ENCODE measurements around the gene HP1BP3.

The HP1BP3 gene

DNA sequence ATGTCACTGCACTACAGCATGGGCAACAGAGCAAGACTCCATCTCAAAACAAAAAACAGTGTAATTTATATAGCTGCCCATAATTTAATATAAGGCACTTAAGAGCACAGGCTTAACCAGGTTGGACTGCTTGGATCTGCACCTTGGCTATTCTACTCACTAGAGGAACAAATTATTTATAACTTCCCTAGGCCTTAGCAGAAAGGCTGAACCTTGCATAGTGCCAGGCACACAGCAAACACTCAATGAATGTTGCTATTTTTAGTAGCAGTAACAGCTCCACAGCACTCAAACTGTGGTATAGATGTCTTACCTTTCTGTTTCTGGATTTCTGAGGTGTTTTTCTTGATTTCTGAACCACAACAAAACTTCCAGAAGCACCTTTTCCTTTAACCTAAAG lies 19.8 kb downstream of the HP1BP3 start:
- DNase-seq: no peak

GRCh38 chr1:20763417-20763816 lies 23.7 kb downstream of the HP1BP3 start:
- DNase-seq: no peak

- no peak for DNase-seq
These were observed 26.8 kb downstream of the HP1BP3 start for GRCh38 chr1:20760322-20760721.

GRCh38 chr1:20753589-20753988 lies 33.5 kb downstream of the HP1BP3 start:
- DNase-seq: no peak

DNA sequence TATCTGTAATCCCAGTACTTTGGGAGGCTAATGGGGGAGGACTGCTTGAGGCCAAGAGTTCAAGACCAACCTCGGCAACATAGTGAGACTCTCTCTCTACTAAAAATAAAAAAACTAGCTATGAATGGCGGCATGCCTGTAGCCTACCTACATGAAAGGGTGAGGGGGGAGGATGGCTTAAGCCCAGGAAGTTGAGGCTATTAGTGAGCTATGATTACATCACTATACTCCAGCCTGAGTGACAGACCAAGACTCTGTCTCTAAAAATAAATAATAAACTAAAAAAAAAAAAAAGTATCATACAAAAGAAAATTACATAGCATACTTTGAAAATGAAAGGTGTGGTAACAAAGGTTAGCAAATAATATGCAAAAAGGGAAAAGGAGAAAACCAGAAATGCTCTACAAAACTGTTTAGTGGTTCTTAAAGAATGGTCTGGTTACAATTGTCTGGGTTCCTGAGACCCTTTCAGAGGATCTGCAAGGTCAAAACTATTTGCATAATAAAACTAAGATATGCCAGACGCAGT lies 35.6 kb downstream of the HP1BP3 start:
- no peak for DNase-seq

DNA sequence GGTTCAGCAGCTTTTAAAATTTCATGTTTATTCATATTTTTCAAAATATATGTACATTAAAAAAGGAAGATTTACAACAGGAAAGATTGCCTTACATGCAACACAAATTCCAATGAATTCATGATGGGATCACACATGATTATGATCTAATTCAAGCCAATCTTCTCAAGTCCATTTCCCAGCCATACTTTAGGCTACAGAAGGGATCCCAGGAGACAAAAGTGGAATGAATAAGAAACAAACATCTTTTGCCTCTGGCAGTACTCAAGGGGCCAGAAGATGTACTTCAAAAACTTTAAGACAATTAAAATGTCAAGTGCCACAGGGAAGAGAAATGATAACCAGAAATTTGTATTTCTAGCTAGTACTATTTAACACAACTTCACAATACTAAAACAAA lies 44.4 kb downstream of the HP1BP3 start:
- no peak for DNase-seq

GRCh38 chr1:20740781-20741180 lies 46.3 kb downstream of the HP1BP3 start:
- DNase-seq: peak; percentile 74 to 88

GRCh38 chr1:20739225-20739624 lies 47.9 kb downstream of the HP1BP3 start:
- DNase-seq: no peak

- no peak for DNase-seq
These were observed 51.5 kb downstream of the HP1BP3 start for GRCh38 chr1:20735581-20736111.

DNA sequence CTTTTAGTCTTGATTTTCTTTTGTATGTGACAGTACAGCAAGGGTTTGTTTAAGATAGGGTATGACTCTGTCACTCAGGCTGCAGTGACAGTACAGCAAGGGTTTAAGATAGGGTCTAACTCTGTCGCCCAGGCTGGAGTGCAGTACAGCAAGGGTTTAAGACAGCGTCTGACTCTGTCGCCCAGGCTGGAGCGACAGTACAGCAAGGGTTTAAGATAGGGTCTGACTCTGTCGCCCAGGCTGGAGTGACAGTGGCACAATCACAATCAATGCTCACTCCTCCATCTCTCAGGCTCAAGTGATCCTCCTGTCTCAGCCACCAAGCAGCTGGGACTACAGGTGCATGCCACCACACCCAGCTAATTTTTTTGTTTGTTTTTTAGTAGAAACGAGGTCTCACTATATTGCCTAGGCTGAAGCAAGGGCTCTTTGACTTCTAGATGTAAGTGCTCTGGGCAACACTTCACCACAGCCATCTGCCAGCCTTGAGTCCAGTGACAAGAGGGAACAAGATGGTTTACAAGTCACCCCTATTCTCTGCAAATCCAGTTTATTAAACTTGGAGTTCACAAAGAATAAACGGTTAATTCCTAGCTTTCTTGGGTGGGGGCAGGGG lies 53.6 kb downstream of the HP1BP3 start:
- DNase-seq: peak; percentile 64 to 76

DNA sequence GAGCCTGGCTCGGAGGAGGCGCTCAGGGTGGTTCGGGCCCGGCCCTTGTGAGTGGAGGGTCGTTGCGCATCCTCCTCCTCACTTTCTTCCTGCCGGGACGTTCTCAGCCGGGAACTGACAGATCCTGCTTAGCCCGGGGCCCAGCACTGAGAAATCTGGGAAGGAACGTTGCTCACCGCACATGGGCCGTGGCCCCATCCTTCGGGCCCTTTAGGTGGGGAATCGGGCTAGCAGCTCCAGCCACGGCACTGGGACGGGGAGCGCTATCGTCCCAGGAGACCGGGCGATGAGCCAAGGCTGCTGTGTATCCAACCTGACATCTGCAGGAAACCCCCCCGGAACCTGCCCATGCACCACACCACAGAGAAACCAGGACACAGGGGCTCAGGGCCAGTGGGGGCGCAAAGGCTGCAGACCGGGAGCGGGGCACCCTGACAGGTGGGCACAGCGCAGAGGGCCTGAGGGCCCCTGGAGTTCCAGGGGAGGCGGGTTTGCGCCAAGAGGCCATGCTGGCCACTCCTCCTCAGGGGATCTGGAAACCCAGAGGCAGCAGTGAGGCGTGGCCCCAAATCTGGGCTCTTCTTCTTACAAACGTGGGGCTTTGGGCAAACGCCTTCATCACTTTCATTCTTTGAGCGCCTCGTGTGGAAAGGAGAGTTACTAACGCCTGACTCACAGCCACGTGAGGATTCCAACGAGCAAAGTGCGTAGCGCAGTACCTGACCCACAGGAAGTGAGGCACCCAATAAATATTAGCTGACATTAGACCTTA lies 54.3 kb downstream of the HP1BP3 start, which contains the start of gene SH2D5:
Gene SH2D5 (minus strand): TSS at position 116 of the 772 bp plus-strand sequence. CDS start 4,659 bp downstream, outside the sequence.
- DNase-seq: peak; percentile 75 to 82

DNA sequence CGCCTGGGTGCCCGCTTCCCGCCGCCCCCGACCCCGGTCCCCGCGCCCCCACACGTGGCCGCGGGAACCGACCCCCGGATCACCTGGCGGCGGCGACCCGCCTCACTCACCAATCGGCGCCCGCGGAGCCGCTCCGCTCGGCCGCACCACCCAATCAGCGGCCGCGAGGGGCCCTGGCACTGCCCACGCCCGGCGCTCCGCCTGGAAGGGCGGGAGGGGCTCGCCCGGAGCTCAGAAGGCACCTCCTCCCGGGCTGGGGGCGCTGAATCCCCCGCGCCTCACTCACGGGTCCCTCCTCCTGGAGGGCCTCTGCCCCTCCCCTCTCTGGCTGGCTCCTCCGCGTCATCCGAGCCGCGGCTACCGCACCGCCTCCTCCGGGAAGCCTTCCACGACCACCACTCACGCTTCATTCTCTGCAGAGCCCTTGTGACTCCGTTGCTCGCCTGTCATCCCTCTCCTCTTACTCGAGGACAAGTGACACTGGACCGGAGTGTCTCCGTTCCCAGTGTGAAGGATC lies 55.0 kb downstream of the HP1BP3 start:
- DNase-seq: peak; percentile 48 to 78

DNA sequence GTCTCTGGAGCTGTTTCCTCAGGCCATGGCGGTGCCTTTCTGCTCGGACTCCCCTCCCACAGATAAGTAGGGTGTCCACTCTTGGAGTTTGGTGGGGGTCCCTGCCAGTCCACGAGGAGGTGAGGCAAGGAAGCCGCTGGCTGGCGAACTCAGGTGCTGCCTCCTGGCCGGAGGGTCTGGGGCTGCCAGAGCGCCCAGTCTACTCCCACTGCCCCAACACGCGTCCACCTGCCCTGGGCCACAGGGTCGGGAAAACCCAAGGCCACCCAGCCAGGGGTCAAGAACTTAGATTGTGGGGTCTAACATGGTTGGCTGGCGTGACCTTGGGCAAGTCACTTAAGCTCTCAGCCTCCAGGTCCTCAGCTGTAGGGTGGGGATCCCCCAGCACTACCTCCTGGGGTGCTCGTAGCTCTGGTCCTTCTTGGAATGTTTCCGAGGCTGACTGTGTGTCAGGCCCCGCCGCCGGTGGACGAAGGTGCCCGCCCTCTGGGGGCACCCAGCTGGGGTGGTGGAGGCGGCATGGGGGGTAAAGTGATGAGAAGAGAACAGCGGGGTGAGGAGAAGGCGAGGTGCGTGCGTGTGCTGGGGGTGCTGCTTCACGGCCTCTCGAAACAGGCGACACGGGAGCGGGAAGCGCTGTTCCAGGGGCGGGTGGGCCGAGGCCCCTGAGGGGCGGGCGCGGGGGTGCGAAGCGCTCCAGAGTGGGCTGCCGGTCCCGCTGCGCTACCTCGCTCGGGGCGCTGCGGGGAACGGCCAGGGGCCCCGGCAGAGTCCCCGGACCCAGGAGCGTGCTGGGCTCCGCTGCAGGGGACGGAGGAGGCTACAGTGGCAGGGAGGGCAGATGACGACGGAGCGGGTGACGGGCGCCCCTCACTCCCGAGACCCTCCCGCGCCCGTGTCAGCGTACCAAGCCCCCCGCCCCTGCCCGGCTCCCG lies 55.8 kb downstream of the HP1BP3 start:
- DNase-seq: no peak

DNA sequence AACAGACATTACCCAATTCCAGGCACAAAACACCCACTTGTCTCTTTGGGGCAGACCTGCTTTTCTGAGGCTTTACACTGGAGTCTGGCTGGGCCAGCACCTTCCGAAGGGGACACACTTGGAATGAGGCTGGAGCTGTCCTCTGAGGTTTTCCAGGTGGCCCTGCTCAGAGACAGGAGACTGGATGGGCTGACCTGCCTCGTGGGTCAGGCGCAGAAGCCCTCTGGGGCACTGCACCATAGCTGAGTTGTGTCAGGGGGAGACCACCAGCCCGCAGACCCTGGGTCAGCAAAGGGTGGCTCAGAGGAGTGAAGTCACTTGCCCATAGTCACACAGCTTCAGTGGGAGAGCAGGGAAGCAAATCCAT lies 56.4 kb downstream of the HP1BP3 start:
- DNase-seq: no peak

- DNase-seq: no peak
These were observed 57.0 kb downstream of the HP1BP3 start for GRCh38 chr1:20729990-20730689.

- DNase-seq: no peak
These were observed 57.8 kb downstream of the HP1BP3 start for GRCh38 chr1:20729155-20729931.

DNA sequence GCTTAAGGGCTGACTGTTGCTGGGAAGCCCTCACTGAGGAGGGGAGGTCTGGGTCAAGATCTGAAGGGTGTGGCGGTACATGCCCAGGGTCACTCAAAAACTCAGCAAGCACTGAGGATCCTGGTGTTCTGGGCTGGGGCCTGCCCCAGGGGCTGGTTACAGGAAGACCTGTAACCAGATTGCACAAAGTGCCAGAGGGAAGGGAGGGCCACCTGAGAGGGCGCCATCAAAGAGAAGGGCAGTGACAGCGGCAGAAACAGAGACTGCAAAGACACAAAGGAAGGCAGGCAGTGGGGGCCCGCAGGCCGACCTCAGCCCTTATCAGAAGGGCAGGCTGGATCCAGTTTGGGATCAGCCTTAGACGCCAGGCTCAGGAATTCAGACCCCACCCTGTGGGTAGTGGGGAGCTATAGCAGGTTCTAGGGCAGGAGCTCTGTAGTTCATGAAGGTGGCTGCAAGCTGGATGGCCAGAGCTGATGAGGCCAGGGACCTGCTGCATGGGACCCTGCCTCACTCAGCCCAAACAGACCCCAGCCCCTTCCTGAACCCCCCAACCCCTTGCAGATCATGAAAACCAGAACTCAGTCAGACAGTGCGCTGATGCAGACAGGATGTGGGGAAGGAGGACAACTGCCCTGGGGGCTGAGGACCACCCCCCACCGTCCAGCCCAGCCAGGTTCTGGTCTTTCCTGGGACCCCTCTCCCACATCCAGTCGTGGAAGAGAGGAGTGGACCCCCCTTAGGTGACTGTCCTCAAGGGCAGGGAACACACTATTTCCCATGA lies 58.5 kb downstream of the HP1BP3 start:
- DNase-seq: no peak

- no peak for DNase-seq
These were observed 59.3 kb downstream of the HP1BP3 start for GRCh38 chr1:20727746-20728316.

DNA sequence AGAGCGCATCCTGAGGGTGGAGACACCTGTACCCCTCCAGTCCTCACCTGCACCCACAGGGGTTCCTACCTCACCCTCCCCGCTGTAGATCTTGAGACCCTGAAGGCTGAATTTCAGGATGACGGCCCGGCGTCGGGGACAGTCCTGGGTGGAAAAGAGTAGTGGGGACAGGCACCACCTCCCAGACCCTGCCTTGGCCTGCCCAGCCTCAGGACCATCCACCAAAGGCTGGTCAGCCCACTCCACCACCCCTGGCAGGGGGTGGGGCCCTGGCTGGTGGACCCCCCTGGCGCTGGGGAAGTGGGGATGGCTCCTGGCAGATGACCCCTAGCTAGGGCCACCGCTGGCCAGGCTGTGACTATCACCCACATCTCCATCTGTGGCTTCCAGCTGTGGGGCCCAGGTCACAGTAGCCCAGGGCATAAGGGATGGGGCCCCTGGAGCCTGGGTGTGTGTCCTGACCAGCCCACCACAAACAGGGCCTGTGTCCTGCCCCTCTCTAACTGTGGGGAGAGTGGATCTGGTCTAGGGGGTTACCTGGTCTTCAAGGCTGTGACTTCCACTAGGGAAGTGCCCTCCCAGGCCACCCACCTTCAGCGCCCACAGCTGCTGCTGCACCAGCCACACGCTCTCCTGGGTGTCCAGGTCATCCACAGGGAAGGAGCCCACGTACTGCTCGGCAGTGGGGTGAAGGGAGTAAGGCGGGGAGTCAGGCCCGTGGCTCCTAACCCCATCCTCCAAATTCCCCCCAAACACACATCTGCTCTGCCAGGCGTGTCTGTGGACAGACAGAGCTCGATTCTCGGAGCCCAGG lies 60.0 kb downstream of the HP1BP3 start:
- DNase-seq: no peak
